Activated naive CD4-positive, alpha-beta T cell treated with anti-CD3 and anti-CD28 coated beads, Interleukin-2, amount 50 U/mL, for 72 hours (primary cell): ENCODE measurements around the gene CHRNA1. TPM values are rescaled to one million over a fixed set of nuclear protein-coding genes. Genes with fewer than 3 reads are reported as not detected.

Experiments
- ATAC-seq, 2 donors: fragments of 150-1000 bp; cut with Tn5 transposase; 2 replicates each; pipeline ENCODE4 v1.10.0; 2021; ENCODE audit warnings: mild to moderate bottlenecking in 2 of 2, moderate library complexity in 2 of 2
- DNase-seq, 2 donors: peaks; one replicate each; pipeline ENCODE4 v3.0.0; 2021 to 2022; ENCODE audit warnings: low spot score in 2 of 2
- H3K27ac Mint-ChIP-seq, 2 donors: one replicate each; pipeline ENCODE4 v1.8.0; 2022; ENCODE audit warnings: mild to moderate bottlenecking in 2 of 2, mixed read lengths in 2 of 2
- H3K36me3 Mint-ChIP-seq, 2 donors: one replicate each; pipeline ENCODE4 v1.8.0; 2022; ENCODE audit warnings: mixed read lengths in 2 of 2
- H3K9me3 Mint-ChIP-seq, 2 donors: one replicate each; pipeline ENCODE4 v1.8.0; 2022; ENCODE audit warnings: mixed read lengths in 2 of 2
- total RNA-seq, 2 donors: library from RNA; stranded (reverse); gene quantifications; one replicate each; pipeline ENCODE4 v1.2.3, GENCODE V29; 2022

CHRNA1 gene
- total RNA-seq, 2 donors from 2014 or later, result not detected

DNA sequence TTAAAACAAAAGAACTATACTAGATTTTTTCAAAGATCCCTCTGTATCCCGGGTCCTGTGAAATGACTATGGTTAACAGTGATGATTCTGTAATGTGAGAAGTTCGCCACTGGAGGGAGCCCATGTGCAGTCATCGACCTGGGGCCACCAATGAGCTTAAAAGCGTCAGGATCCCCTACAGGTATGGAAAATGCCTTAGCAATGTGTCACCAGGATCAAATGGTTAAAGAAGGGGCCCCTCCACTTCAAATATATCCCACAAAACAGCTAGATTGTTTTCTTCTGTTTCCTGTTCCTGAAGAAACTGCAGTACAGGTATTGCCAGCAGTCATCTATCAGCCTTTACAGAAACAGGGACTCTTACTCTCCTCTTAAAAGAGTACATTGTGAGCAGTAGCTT, 15.3 kb downstream of the CHRNA1 start:
- Mint-ChIP-seq H3K36me3 (no peaks in the 10 kb centered on the region), H3K27ac (no peak overlapping the region), H3K9me3 (no peaks in the 10 kb centered on the region)
- ATAC-seq (peak; percentile 25), DNase-seq (peak in 1 of 2 donors; percentile 77)

DNA sequence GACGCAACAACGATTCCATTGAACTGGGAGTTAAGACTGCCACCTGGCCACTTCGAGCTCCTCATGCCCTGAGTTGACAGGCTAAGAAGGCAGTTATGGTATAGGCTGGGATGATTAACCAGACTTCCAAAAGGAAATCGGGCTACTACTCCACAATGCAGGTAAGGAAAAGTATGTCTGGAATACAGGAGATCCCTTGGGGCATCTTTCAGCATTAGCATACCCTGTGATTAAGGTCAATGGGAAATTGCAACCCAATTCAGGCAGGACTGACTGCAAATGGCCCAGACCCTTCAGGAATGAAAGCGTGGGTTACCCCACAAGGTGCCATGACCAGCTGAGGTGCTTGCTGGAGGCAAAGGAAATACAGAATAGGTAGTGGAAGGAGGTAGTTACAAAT, 19.1 kb downstream of the CHRNA1 start:
- Mint-ChIP-seq H3K36me3 (no peaks in the 10 kb centered on the region), H3K9me3 (no peaks in the 10 kb centered on the region), H3K27ac (no peak overlapping the region)
- ATAC-seq, result no peak
- no peak for DNase-seq

DNA sequence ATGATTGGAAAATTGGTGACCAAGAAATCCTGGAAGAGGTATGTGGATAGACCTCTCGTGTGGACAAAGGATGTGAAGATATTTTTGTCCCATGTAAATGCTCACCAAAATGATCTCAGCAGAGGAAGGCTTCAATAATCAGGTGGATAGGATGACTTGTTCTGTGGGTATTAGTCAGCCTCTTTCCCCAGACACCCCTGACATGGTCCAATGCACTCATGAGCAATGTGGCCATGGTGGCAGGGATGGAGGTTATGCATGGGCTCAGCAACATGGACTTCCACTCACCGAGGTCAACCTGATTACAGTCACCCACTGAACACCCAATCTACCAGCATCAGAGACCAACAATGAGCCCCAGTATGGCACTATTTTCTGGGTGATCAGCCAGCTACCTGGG, 20.2 kb downstream of the CHRNA1 start:
- Mint-ChIP-seq H3K9me3 (no peaks in the 10 kb centered on the region), H3K27ac (no peak overlapping the region), H3K36me3 (no peaks in the 10 kb centered on the region)
- ATAC-seq, result peak in 1 of 2 donors; percentile 24
- DNase-seq, result no peak

DNA sequence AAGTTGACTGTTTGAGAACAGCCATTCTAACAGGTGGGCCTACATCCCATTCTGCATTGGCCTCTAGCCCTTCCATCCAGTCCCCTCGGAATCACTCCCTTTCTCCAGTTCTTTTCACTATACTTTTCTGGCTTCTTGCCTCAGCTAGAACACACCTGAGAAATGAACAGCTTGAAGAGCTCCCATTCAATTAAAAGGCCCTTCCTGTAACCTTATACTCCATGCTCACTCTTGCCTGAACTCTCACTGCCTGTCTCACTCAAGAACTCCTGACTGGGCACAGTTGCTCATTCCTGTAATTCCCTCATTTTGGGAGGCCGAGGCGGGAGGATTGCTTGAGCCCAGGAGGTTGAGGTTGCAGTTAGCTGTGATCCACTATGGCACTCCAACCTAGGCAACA, 23.6 kb downstream of the CHRNA1 start:
- H3K36me3 Mint-ChIP-seq, result no peaks in the 10 kb centered on the region
- DNase-seq (no peak), ATAC-seq (no peak)
- no peaks in the 10 kb centered on the region for H3K9me3 Mint-ChIP-seq
- no peak overlapping the region for H3K27ac Mint-ChIP-seq

DNA sequence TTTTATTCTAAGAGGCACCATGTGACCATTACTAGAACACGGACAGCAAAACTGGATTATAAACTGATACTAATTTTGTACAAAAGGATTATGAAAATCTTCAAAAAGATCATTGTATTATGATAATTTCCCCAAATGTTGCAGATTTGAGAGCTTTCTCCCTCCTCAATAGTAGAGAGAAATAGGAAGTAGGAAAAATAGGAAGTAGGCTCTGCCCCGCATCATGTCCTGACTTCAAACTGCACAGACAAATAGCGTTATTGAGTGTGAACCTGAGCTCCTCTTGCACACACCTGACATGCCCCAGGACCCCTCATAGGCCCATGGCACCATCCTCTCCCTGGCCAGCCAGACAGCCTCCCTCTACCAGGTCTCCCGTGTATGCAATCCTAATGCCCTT, 25.4 kb downstream of the CHRNA1 start:
- ATAC-seq, result no peak
- no peak for DNase-seq
- no peak overlapping the region for H3K27ac Mint-ChIP-seq
- H3K36me3 Mint-ChIP-seq, result no peaks in the 10 kb centered on the region
- H3K9me3 Mint-ChIP-seq, result no peaks in the 10 kb centered on the region

DNA sequence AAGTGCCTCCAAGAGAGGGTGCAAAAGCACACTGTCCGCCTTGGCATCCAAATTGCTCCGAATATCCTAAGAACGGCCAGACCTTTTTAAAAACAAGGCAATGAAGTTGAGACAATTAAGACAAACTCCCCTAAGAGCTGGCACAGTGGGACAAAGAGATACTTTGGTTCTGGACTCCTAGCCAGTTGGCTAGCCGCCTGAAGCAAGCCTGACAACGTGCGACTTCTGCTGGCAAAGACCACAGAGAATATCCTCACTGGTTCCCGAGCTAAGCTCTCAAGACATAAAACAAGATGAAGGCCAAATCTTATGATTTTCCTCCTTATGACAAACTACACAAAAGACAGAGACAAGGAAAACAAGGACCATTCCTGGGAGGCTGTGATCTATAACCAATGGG, 32.7 kb downstream of the CHRNA1 start:
- ATAC-seq (no peak), DNase-seq (no peak)
- no peaks in the 10 kb centered on the region for H3K9me3 Mint-ChIP-seq
- H3K27ac Mint-ChIP-seq, result no peak overlapping the region
- H3K36me3 Mint-ChIP-seq, result no peaks in the 10 kb centered on the region

DNA sequence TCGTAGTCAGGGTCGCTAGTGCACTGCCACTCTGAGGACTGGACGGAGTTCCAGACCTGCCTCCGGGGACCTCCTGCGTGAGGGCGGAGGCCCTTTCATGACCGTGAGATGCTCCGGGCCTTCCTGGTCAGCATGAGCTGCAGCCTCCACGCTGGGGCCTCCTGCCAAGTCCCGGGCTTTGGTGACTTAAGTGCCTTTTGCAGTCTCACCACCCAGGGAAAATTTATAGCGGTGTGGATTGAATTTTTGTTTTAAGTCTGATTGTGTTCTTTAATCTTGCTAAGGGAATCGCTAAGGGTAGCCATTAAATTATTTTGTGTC, 33.6 kb downstream of the CHRNA1 start:
- H3K27ac Mint-ChIP-seq, result peak overlapping the region in 1 of 2 donors; percentile 79
- DNase-seq (no peak), ATAC-seq (no peak)
- no peaks in the 10 kb centered on the region for H3K9me3 Mint-ChIP-seq
- H3K36me3 Mint-ChIP-seq, result no peaks in the 10 kb centered on the region

DNA sequence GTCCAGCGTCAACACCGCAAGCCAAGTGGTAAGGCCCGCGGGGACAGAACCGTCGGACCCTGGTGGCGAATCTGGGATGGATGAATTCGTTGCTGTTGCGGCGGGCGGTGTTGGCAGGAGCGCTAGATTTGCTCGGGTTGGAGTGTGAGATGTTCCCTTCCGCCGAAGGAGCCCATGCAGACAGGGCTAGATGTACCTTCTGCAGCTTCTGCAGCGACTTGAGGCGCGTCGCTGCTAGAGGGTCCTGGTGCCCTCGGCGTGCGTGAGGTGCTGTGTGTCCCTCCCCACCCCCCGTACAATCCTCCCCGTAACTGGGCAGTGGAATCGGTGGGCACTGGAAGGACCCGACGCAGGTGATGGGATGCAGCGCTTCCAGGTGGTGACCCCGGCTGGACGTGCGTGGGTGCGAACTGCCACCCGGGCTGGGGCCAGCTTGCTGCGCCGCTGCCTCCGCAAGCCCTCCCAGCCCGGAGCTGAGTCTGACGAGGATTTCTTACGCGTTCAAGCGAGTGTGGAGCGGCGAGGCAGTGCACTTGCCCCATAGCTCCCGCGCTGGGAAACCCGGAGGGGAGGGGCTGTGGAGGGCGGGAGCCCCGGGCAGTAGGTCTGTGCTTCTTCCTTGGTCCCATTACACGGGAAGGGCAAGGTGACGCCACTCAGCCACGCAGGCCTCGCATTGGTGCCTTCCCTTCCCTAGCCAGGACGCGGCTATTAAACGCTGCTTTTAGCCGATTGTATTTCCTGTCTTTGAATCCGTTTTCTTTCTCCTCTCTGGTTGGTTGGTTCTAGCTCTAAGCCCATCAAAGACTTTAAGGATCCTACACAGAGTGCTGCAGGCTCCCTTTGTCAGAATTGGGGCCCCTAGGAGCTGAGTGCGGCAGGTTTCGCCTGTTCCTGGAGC, 34.2 kb downstream of the CHRNA1 start:
- H3K27ac Mint-ChIP-seq, result peak overlapping the region in 1 of 2 donors; percentile 79
- peak; percentile 85 to 94 for ATAC-seq

DNA sequence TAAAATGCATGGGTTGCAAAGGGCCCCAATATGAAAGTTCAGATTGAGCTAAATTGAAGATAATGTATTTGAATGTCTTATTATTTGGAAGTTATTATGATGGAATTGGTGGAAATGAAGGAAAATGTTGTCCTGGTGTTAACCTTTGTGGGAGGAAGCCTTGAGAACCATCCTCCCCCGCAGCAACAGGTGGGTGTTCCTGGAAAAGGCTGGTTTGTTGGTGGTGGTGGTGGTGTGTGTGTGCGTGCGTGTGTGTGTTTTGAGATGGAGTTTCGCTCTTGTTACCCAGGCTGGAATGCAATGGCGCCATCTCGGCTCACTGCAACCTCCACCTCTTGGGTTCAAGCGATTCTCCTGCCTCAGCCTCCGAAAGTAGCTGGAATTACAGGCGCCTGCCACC, 36.2 kb downstream of the CHRNA1 start:
- no peak for ATAC-seq
- no peak for DNase-seq
- no peak overlapping the region for H3K27ac Mint-ChIP-seq
- no peaks in the 10 kb centered on the region for H3K9me3 Mint-ChIP-seq
- H3K36me3 Mint-ChIP-seq, result no peaks in the 10 kb centered on the region

More for the DNA sequence above, 34.2 kb downstream of the CHRNA1 start:
- Mint-ChIP-seq H3K9me3 (no peaks in the 10 kb centered on the region), H3K36me3 (no peaks in the 10 kb centered on the region)
- DNase-seq, result peak; percentile 44 to 65

DNA sequence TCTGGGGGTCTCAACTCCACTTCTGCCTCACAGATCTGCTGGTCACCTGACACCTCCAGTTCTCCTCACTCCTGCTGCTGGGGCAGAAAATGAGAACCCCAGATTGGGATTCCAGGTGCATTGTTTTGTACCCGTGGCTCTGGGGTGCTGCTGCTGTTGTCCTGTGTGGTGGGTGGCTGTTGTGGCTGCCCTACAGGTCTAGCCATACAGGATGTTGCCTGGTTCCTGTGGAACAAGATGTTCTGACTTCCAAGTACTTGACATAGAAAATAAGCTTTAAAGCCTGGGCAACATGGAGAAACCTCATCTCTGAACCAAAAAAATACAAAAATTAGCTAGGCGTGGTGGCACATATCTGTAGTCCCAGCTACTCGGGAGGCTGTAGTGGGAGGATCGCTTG, 38.1 kb downstream of the CHRNA1 start:
- no peaks in the 10 kb centered on the region for H3K36me3 Mint-ChIP-seq
- ATAC-seq, result no peak
- no peak overlapping the region for H3K27ac Mint-ChIP-seq
- H3K9me3 Mint-ChIP-seq, result no peaks in the 10 kb centered on the region
- no peak for DNase-seq

DNA sequence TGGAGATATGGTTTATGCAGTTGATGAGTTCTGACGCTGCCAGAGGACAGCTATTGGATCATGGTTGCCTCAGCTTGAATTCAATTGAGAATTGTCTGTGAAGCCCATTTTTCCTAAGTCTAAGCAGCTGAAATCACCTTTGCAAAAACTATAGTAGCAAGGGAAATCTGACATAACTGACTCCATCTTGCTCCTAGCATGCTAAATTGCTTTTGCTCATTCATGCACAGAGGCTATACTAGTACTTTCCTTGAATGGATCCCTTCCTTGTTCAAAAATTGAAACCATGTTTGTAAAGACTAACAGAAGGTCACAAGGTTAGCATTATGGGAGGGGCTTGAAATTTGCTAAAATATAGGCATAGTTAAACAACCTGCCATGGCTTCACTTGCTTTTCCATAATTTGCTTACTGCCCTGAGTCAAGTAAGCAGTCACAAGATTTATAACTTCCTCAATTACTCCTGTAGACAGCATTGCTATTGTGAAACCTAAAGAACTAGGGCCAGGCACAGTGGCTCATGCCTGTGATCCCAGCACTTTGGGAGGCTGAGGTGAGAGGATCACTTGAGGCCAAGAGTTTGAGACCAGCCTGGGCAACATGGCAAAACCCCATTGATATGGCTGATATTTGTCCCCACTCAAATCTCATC, 41.2 kb downstream of the CHRNA1 start:
- Mint-ChIP-seq H3K9me3 (no peaks in the 10 kb centered on the region), H3K36me3 (no peaks in the 10 kb centered on the region), H3K27ac (no peak overlapping the region)
- DNase-seq (no peak), ATAC-seq (no peak)

DNA sequence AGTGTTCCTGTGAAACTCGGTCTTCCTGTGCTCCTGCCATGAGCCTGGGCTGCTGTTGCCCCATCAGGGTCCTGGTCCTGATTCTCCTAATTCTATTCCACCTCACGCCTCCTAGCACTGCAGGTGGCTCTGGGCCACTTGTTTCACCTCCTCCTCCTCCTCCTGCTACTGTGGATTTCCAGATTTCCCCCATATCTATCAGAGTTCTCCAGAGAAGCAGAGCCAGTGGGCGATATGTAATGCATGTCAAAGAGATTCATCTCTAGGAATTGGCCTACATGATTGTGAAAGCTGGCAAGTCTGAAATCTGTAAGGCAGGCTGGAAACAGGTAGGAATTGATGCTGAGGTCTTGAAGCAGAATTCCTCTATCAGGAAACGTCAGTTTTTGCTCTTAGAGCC, 45.3 kb downstream of the CHRNA1 start:
- Mint-ChIP-seq H3K9me3 (no peaks in the 10 kb centered on the region), H3K36me3 (no peaks in the 10 kb centered on the region), H3K27ac (peak overlapping the region in 1 of 2 donors; percentile 26)
- ATAC-seq, result no peak
- no peak for DNase-seq

DNA sequence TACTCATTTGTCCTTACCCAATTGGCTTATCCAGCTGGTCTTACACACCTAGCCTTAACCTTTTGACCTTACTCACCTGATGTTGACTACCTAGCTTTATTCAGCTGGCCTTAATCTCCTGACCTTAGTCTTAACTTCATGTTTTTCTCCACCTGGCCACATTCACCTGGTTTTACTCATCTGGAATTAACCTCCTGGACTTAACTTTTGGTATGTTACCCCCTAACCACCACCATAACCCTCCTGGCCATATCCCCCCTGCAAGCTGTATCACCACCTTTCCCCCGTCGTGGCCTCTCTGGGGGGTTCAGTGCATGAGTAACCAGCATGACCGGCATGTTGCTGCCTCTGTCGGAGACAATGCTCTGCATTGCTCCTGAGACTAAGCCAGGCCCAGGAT, 45.7 kb downstream of the CHRNA1 start:
- ATAC-seq (no peak), DNase-seq (no peak)
- Mint-ChIP-seq H3K9me3 (no peaks in the 10 kb centered on the region), H3K27ac (peak overlapping the region in 1 of 2 donors; percentile 26), H3K36me3 (no peaks in the 10 kb centered on the region)

DNA sequence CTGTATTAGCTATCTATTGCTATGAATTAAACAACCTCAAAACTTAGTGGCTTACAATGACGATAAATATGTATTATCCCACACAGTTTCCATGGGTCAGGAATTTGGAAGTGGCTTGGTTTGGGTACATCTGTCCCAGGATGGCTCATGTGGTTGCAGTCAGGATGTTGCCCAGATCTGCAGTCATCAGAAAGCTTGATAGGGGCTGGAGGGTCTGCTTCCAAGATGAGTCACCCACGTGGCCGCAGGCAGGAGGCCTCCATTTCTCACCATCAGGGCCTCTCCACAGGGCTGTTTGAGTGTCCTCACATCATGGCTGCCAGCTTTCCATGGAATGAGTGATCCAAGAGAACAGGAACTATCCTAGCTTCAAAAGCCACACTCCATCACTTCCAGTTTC, 46.4 kb downstream of the CHRNA1 start:
- DNase-seq (no peak), ATAC-seq (peak in 1 of 2 donors; percentile 25)
- peak overlapping the region in 1 of 2 donors; percentile 65 for H3K27ac Mint-ChIP-seq
- no peaks in the 10 kb centered on the region for H3K9me3 Mint-ChIP-seq
- H3K36me3 Mint-ChIP-seq, result no peaks in the 10 kb centered on the region

DNA sequence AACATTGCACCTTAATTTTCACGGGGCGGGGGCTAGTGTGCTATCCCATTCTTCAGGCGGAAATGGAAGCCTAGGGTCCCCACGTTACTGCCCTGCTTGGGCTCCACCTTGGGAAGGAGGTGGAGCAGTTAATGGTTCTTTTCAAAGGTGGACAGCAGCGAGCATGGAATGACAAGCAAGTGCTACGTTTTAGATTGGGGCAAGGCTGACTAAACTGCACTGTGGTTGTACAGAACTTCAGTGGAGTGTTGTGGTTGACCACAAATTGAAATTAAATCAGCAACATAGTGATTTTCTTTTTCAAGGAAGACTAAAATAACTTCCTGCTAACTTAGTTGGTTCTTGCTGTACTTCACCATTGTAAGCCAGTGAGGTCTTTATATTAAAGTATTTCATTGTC, 47.0 kb downstream of the CHRNA1 start:
- peak in 1 of 2 donors; percentile 21 for DNase-seq
- no peaks in the 10 kb centered on the region for H3K9me3 Mint-ChIP-seq
- peak overlapping the region; percentile 65 to 92 for H3K27ac Mint-ChIP-seq

DNA sequence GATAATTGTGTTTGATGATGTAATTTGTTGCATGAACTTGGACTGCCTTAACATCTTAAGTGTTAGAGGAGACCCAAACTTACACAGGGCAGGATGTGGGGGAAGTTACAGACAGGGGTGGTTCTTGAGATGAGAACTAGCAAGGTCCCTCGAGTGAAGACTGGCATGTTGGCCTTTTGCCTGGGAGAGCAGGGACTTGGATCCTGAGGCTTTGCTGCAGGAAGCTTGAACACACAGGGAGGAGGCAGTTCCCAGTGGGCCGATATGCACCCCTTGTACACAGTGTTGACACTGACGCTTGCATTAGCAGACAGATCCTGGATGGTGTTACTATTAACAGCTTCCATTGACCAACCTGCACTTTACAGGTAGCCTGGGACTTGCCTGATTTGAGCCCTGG, 47.5 kb downstream of the CHRNA1 start:
- no peak for DNase-seq
- Mint-ChIP-seq H3K27ac (peak overlapping the region; percentile 57 to 65), H3K36me3 (no peaks in the 10 kb centered on the region), H3K9me3 (no peaks in the 10 kb centered on the region)
- peak; percentile 28 to 67 for ATAC-seq

More for the DNA sequence above, 47.0 kb downstream of the CHRNA1 start:
- H3K36me3 Mint-ChIP-seq, result no peaks in the 10 kb centered on the region
- ATAC-seq, result peak; percentile 89 to 91

DNA sequence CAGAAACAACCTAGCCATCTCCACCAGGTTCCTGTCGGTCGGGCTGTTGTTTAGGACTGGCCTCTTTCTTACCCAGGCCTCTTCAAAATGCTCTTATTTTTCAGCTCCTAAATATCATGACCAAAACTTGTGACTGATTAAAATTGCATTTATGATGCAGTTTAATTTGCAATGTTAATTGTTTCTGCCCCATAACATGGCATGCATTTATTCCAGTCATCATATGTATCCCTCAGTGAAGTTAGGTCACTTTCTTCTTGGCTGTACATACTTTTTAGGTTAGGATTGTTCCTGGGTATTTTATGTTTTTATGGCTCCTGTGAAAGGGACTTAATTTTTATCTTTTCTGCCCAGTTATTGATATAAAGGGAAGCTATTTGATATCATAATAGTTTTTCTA, 50.6 kb downstream of the CHRNA1 start:
- ATAC-seq (no peak), DNase-seq (no peak)
- peaks cover 0 to 4% of the 10 kb centered on the region in 2 donors for H3K9me3 Mint-ChIP-seq
- H3K36me3 Mint-ChIP-seq, result peaks cover 0 to 3% of the 10 kb centered on the region in 2 donors
- H3K27ac Mint-ChIP-seq, result no peak overlapping the region

DNA sequence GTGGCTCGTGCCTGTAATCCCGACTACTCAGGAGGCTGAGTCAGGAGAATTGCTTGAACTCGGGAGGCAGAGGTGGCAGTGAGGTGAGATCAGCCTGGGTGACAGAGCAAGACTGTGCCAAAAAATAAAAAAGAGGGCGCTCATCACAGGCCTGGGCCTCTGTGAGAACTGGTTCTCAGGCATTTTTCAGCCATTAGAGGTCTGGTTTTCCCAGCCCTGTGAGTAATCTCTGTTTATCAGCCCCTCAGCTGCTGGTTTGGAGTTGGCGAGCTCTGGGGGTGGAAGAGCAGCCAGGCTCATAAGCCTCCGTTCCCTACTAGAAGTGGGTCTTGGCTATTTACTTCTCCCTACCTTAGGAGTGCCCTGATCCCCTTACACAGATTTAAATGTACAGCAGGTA, 53.1 kb downstream of the CHRNA1 start:
- no peak overlapping the region for H3K27ac Mint-ChIP-seq
- ATAC-seq, result no peak
- DNase-seq, result no peak
- peaks cover 0 to 4% of the 10 kb centered on the region in 2 donors for H3K36me3 Mint-ChIP-seq
- peaks cover 0 to 4% of the 10 kb centered on the region in 2 donors for H3K9me3 Mint-ChIP-seq
